Stimulated activated CD4-positive, alpha-beta T cell treated with anti-CD3 and anti-CD28 coated beads, Interleukin-2, amount 100 ng/mL, for 48 hours (primary cell): ENCODE data around the gene TDRD12.
"Not testable (repeated sequence)": the region's sequence is repeated elsewhere in the genome, so short reads cannot be mapped to it uniquely, and the experiment has no call there.

Source experiments
- DNase-seq, 2 donors: peaks; one replicate each; pipeline ENCODE4 v3.0.0-alpha.2; 2020

Gene TDRD12

GRCh38 chr19:32694316-32694715 lies 25.3 kb upstream of the TDRD12 start:
- DNase-seq: not testable (repeated sequence)

GRCh38 chr19:32694851-32695250 lies 24.7 kb upstream of the TDRD12 start:
- not testable (repeated sequence) for DNase-seq

DNA sequence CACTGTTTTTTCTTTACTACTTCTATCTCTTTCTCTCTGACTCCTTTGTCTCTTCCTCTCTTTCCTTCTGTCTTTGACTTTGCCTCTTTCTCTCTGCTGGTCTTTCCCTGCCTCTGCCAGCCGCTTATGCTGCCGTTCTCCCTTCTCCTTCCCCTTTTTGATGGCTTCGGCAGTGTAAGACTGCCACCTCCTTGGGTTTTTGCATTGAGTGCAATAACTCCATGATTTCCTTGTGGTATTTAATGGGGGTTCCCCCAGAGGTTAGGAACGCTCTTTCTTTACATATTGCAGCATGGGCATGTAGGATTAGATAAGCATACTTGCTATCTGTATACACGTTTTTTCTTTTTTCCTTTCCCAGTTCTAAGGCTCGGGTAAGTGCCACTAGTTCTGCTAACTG lies 24.1 kb upstream of the TDRD12 start:
- DNase-seq: not testable (repeated sequence)

- DNase-seq: not testable (repeated sequence)
Observed at GRCh38 chr19:32696771-32697170, 22.8 kb upstream of the TDRD12 start.

DNA sequence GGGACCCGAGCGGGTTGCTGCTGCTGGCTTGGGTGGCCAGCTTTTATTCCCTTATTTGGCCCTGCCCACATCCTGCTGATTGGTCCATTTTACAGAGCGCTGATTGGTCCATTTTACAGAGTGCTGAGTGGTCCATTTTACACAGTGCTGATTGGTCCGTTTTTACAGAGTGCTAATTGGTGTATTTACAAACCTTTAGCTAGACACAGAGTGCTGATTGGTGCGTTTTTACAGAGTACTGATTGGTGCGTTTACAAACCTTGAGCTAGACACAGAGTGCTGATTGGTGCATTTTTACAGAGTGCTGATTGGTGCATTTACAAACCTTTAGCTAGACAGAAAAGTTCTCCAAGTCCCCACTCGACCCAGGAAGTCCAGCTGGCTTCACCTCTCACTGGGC lies 19.4 kb upstream of the TDRD12 start:
- DNase-seq: not testable (repeated sequence)

- no peak for DNase-seq
Observed at GRCh38 chr19:32702010-32702409, 17.6 kb upstream of the TDRD12 start.

DNA sequence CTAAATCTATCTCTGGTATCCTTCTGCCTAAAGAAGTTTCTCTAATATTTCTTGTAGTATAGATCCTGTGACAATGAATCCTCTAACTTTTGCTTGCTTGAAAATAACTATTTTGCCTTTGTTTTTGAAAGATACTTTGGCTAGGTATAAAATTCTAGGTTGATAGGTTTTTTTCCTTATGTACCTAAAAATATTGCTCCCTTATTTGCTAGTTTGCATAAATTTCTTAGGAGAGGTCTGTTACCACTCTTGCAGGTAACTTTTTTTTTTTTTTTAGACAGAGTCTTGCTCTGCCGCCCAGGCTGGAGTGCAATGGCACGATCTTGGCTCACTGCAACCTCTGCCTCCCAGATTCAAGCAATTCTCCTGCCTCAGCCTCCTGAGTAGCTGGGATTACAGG lies 15.6 kb upstream of the TDRD12 start:
- not testable (repeated sequence) for DNase-seq

DNA sequence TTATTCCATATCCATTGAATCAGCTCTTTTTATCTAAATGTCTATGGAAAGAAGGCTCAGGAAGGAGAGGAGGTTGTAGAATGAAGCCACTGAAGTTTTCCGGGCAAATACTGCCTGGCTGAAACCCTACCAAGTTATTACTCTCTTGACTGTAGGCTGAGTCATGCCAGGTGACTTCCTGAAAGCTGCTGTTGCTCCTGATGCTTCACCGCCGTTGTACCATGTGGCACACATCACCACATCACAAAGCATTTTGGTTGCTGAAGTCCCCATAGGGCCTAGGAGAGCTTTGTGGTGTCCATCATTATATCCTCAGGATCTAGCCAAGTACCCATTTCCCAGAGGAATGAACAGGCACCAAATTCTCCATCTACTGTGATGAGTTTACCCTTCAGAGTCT lies 11.1 kb upstream of the TDRD12 start:
- DNase-seq: peak in 1 of 2 donors; percentile 11

DNA sequence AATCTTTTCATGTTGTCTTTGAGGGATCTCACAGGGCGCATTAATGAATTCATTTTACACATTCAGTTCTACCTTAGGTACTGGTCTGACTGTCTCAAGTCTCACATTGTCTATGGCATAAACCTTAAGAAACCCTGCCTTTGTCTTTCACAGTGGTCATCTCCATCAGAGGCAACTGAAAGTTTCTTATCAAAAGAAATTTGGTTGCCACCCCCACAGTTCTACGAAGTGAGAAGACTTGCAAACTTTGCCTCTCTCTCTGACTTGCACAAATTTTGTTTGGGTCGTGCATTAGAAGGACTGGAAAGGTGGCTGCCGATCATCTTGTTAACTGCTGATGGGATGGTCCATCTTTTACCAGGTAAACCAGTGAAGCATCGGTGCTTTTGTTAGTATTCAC lies 10.5 kb upstream of the TDRD12 start:
- no peak for DNase-seq

GRCh38 chr19:32711747-32712146 lies 7.8 kb upstream of the TDRD12 start:
- DNase-seq: no peak

- not testable (repeated sequence) for DNase-seq
Observed at GRCh38 chr19:32716203-32716602, 3.4 kb upstream of the TDRD12 start.

DNA sequence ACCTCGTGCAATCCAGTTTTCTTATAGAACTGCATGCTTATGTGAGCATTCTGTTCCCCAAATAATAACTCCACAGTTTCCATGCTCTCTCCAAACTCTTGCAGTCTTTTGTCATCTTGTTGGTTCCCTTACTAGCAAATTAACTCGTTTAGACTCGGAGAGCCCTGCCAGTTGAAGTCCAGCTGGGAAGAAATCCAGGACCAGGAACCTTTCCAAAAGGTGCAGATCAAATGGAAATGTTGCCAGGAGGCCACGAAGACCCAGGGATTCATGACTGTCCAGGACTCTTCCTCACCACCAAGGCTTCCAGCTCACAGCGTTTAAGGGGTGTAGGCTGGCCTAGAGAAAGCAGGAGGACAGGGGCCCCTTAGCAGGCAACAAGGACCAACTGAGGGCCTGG lies 2.1 kb upstream of the TDRD12 start:
- DNase-seq: no peak

DNA sequence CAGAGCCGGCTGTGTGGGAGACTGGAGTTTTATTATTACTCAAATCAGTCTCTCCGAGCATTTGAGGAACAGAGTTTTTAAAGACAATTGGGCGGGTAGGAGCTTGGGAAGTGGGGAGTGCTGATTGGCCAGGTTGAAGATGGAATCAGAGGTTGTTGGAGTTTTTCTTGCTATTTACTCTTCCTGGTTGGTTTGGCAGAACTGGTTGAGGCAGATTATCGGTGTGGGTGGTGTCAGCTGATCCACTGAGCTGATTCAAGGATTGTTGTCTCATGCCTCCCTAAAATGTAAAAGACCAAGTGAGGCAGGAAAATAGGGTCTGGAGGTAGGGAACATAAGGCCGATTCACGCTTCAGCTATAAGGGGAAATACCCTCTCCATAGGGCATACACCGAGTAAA lies 1.3 kb upstream of the TDRD12 start:
- DNase-seq: no peak

DNA sequence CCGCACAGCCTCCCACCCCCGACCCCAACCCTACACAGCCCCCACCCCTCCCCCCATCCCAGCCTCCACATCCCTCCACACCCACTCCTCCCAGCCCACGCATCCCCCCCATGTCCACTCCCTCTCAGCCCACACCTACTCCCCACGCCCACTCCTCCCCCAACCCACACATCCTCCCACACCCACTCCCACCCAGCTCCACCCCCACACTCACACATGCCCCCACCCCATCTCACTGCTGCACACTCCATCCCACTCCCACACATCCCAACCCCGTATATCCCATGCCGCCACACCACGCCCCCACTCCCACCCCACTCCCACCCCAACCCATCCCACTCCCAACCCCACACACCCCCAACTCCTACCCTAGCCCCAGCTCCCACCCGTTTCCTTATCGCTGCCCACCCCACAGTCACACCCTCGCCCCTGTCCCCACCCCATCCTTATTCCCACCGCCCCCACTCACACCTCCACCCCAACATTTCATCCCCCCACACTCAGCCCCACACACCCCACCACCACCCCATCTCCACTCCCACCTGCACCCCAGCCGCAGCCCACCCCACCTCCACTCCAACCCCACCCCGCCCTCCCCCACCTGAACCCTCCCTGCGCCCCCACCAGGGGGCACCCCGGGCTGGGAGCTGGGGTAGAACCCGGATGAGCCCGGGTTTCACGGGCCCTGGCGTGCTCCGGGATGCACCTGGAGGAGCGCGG lies 809 bp downstream of the TDRD12 start:
- DNase-seq: no peak

- no peak for DNase-seq
Observed at GRCh38 chr19:32720936-32721250, 1.3 kb downstream of the TDRD12 start.

DNA sequence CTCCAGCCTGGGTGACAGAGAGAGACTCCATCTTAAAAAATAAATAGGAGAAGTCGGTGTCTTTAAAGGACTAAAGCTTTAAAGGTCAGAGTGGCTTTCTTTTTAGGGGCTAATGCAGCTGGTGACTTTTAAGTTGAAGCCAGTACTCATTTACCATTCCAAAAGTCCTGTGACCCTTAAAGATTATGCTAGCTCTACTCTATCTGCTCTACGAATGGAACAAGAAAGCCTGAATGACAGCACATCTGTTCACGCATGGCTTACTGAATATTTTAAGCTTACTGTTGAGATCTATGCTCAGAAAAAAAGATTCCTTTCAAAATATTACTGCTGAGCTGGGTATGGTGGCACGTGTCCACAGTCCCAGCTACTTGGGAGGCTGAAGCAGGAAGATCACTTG lies 16.4 kb downstream of the TDRD12 start:
- DNase-seq: no peak

DNA sequence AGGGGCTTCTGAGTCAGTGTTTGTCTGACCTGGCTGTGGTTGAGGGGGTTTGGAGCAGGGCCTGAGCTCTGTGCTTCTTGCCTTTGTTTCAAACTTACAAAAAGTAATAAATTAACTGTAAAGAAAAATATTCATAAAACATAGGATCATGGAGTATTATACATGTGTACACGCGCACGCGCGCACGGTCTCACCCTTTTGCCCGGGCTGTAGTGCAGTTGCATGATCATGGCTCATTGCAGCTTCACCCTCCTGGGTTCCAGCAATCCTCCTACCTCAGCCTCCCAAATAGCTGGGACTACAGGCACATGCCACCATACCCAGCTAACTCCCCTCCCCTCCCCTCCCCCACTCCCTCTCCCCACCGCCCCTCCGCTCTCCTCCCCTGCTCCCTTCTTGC lies 23.5 kb downstream of the TDRD12 start:
- DNase-seq: no peak

DNA sequence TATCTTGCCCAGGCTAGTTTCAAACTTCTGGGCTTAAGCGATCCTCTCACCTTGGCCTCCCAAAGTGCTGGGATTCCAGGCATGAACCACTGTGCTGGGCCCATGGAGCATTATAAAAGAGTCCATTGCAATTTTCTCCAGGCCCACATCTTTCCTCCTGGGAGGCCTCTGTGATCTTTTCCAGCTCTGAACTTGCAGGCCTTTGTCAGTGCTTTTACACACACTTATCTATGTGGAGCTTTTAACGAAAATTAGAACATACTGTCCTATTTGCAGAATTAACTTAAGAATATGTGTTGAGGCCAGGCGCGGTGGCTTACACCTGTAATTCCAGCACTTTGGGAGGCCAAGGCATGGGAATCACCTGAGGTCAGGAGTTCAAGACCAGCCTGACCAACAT lies 23.9 kb downstream of the TDRD12 start:
- no peak for DNase-seq

DNA sequence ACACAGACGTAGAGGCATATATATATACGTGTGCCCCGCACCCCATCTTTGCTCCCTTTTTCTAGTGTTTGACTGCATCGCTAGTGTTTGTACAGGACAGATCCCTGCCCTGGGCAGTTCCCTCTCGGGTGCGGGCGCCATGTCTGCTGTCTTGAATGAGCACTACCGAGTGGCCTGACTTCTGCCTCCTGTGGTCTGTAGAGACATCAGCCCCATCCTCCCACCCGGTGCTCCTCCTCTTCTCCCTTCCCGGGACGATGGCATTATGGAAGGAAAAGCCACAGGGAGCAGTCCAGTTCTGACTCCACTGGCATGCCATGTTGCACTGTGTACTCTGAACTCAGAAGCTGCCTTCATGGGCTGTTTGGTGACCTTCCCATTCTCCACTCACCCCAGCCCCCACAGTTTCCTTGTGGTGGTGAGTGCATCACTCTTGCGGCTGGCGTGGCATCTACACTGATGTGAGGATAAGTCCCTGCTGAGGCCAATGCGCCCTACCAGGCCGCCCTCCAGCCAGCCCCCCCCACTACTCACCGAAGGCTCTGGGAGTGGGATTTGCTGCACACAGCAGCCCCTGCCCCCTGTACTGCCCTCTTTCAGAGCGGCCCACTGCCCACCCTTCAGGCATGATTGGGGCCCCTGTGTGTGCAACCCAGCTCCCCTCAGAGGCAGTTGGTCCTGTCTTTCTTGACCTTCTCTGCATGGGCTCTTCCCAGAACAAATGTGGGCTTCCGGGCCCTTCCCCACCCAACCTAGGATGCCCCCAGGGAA lies 25.2 kb downstream of the TDRD12 start:
- DNase-seq: no peak

GRCh38 chr19:32745594-32746251 lies 26.2 kb downstream of the TDRD12 start:
- DNase-seq: not testable (repeated sequence)

GRCh38 chr19:32746631-32747196 lies 27.1 kb downstream of the TDRD12 start:
- not testable (repeated sequence) for DNase-seq

DNA sequence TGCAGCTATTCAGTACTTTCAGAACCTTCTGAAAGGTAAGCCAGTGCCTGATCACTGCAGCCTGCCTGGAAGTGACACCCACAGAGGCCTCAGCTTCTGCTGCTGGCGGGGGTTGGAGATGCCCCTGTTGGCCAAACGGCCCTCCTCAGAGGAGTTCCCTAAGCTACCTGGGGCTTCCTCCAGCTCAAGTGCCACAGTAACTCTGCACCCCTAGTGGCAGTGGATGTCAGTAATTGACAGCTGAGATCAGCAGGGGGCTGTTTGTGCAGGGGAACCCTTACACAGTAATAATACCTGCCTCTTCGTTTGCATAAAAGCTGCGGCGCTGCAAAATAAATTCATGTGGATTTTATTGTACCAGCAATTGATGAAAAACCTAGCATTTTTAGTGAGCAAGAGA lies 28.9 kb downstream of the TDRD12 start:
- no peak for DNase-seq

DNA sequence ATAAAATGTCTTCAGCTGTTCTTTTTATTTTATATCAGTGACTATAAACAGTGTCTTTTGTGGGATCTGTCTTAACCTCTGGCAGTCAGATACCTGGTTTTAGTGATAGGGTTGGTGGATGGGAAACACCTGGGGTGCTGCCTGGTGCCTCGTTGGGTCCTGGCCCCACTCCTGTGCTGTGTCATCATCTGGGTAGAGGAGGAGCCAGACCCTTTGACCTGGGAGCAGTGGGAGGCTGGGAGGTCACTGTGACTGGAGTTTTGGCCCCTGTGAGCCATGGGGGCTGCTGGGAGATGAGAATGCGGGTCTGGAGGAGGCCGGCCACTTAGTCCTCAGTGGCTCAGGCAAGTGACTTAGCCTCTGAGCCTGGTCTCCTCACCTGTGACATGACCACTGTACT lies 29.4 kb downstream of the TDRD12 start:
- DNase-seq: no peak

DNA sequence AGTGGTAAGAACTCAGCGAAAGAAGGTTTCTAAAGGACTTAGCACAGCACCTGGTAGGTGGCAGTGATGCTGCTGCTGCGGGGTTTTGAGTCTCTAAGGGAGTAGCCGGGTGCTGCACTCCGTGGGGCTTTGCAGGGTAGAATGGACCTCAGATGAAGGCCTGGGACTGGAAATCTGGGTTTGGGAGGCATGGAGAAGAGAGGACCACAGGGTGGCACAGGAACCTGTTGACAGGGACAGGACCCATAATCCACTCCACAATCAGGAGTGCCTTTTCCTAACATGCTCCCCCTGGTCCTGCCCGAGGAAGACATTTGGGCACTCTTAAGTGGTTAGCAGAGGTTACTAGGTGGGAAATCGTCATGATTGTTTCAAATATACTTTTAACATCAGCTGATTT lies 29.8 kb downstream of the TDRD12 start:
- DNase-seq: no peak
